ENCODE measurements around the gene SERPINF2.
A peak's percentile ranks its signal among the peaks of the same experiment; 100 is the strongest.
"Not testable (repeated sequence)": the region's sequence is repeated elsewhere in the genome, so short reads cannot be mapped to it uniquely, and the experiment has no call there.

The SERPINF2 gene

DNA sequence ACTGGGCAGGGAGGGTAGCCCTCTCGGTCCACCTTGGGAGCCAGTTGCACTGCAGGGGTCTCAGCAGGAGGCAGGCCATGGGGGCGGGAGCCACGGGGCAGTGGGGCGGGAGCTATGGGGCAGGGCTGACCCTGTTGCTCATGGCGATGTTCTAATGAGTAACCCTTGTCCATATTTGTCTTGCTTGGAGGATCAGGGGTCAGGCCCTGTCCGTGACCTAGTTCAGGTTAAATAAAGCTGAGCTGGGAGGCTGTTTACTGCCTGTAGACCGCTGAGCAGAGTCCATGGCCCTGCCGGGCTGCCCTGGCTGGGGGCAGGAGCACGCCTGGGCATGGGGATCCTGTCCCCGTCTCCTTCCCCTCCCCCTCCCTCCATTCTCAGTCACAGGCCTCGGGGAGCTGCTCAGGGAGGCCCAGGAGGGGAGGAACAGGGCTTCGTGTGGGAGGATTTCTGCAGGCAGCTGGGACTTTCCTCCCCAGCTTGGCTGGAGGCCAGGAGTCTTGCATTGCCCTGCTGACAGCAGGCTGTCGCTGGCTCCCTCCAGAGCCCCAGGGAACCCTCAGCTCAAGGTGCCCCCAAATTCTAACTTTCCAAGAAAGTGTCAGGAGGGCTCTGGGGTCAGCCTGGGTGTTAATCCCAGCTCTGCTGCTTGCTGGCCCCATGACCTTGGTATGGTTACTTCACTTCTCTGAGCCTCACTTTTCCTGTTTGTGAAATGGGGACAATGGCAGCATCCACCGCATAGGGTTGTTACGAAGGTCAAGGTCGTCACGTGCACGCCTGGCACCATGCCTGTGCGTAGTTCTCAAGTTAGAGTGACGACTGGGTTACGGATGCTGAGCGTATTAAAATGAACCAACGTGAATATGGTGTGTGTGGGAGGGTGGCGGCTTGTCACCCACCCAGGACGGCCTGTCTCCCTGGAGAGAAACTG is 6.1 kb upstream of the SERPINF2 start:
- DNase-seq = peak; percentile 25

GRCh38 chr17:1737531-1738291 is 5.0 kb upstream of the SERPINF2 start:
- no peak for DNase-seq

DNA sequence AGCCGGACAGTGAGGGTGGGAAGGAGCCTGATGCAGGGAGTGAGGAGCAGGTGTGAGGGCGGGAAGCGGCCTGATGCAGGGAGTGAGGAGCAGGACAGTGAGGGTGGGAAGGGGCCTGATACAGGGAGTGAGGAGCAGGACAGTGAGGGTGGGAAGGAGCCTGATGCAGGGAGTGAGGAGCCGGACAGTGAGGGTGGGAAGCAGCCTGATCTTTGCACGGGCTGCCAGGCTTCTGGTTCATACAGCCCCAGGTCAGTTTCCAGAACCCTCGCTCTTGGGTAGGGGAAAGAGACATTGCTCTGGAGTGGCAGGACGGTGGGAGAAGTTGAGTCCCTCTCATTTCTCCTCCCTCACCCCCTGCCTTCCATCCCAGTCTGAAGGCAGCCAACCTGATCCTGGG is 772 bp upstream of the SERPINF2 start:
- DNase-seq = not testable (repeated sequence)

GRCh38 chr17:1743088-1743439 is 393 bp downstream of the SERPINF2 start:
- no peak for DNase-seq

GRCh38 chr17:1744551-1745512 is 2.2 kb downstream of the SERPINF2 start:
- DNase-seq = no peak

DNA sequence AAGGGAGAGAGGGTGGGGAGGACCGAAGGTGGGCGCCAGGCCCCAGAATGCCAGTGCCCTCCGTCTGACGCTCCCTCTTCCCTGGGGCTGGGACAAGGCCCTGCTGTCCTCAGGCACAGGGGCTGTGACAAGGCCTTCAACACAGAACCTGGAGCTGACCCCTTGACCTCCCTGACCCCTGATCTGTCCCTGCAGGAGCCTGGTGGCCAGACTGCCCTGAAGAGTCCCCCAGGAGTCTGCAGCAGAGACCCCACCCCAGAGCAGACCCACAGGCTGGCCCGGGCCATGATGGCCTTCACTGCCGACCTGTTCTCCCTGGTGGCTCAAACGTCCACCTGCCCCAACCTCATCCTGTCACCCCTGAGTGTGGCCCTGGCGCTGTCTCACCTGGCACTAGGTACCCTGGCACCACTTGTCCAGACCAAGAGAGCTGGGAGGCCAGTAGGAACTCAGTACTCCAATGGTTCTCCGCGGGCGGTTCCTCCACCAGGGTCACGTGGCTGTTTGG is 2.9 kb downstream of the SERPINF2 start:
- no peak for DNase-seq

DNA sequence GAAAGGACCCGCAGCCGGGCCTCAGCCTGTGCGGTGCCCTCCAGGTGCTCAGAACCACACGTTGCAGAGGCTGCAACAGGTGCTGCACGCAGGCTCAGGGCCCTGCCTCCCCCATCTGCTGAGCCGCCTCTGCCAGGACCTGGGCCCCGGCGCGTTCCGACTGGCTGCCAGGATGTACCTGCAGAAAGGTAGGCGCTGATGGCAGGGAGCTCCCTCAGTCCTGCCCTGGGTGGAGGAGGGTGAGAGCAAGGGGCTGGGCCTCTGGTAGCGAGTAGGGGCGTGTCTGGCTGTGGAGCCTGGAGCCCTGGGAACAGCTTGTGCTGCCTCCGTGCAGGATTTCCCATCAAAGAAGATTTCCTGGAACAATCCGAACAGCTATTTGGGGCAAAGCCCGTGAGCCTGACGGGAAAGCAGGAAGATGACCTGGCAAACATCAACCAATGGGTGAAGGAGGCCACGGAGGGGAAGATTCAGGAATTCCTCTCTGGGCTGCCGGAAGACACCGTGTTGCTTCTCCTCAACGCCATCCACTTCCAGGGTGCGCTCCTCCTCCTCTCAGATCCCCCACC is 4.4 kb downstream of the SERPINF2 start:
- DNase-seq = no peak

GRCh38 chr17:1750628-1751027 is 8.0 kb downstream of the SERPINF2 start:
- DNase-seq = no peak

- peak; percentile 0 for DNase-seq
These were observed 10.0 kb downstream of the SERPINF2 start for GRCh38 chr17:1752425-1753262.

- no peak for DNase-seq
These were observed 11.2 kb downstream of the SERPINF2 start for GRCh38 chr17:1753767-1754429.

DNA sequence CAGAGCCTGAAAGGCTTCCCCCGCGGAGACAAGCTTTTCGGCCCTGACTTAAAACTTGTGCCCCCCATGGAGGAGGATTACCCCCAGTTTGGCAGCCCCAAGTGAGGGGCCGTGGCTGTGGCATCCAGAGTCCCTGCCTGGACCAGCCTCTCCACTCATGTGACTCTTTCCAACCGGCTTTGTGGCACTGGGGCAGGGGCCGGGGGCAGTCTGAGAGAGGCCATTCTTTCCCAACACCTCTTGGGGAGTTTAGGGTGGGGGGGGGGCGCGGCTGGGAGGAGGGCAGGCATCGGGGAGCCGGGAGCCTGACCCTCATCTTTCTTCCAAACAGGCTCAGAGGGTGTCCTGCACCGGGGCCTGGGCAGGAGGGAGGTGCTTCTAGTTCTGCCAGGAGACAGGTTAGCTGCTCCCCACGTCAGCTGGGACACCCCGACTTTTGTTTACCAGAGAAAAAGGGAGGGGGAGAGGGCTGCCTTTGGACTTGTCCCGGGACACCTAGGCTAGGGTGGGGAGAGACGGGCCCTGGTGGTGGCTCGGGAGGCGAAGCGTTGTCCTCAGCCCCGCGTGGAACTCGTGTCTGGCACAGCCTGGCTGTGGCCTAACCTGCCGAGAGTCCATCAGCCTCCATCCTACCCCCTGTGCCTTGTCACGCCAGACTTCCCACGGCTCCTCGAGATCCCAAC is 11.9 kb downstream of the SERPINF2 start:
- no peak for DNase-seq

GRCh38 chr17:1755252-1755826 is 12.7 kb downstream of the SERPINF2 start:
- DNase-seq = no peak

GRCh38 chr17:1755827-1756262 is 13.2 kb downstream of the SERPINF2 start:
- DNase-seq = no peak

DNA sequence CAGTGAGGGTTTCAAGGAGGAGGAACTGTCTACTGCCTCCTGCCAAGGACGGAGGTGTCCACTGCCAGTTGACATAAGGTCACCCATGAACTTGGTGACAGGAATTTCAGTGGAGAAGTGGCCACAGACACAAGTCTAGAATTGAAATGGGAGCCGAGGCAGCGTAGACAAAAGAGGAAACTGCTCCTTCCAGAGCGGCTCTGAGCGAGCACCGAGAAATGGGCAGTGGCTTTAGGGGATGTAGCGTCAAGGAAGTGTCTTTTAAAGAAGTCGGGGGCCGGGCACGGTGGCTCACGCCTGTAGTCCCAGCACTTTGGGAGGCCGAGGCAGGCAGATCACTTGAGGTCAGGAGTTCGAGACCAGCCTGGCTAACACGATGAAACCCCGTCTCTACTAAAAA is 16.1 kb downstream of the SERPINF2 start:
- DNase-seq = no peak

- no peak for DNase-seq
These were observed 16.9 kb downstream of the SERPINF2 start for GRCh38 chr17:1759529-1759928.

- DNase-seq = no peak
These were observed 19.7 kb downstream of the SERPINF2 start for GRCh38 chr17:1762233-1762900.

- no peak for DNase-seq
These were observed 20.5 kb downstream of the SERPINF2 start for GRCh38 chr17:1762901-1763898.

- peak; percentile 54 for DNase-seq
These were observed 21.6 kb downstream of the SERPINF2 start for GRCh38 chr17:1764284-1764683.
